Stimulated activated effector memory CD8-positive, alpha-beta T cell treated with anti-CD3 and anti-CD28 coated beads, Interleukin-12 subunit alpha, Interleukin-12 subunit beta, amount 100 ng/mL, for 72 hours (primary cell): Measurements from ENCODE around the gene PPP1R9B.

Source experiments
- ATAC-seq: fragments of 150-1000 bp; cut with Tn5 transposase; 2 replicates; pipeline ENCODE4 v1.10.0; 2021
- DNase-seq, 2 donors: peaks; one replicate each; pipeline ENCODE4 v3.0.0; 2021 to 2022; ENCODE audit warnings: low spot score in 2 of 2
- H3K27ac Mint-ChIP-seq: one replicate; pipeline ENCODE4 v1.8.0; 2022; ENCODE audit warnings: mild to moderate bottlenecking, mixed read lengths
- H3K36me3 Mint-ChIP-seq: one replicate; pipeline ENCODE4 v1.8.0; 2022; ENCODE audit warnings: mild to moderate bottlenecking, mixed read lengths
- H3K4me1 Mint-ChIP-seq: one replicate; pipeline ENCODE4 v1.8.0; 2022; ENCODE audit warnings: mixed read lengths
- H3K4me3 Mint-ChIP-seq: one replicate; pipeline ENCODE4 v1.8.0; 2022; ENCODE audit warnings: mild to moderate bottlenecking, mixed read lengths
- H3K9me3 Mint-ChIP-seq: one replicate; pipeline ENCODE4 v1.8.0; 2022; ENCODE audit warnings: mixed read lengths

PPP1R9B gene

GRCh38 chr17:50155115-50155819, 4.8 kb upstream of the PPP1R9B start:
- no peak for ATAC-seq
- H3K4me3 Mint-ChIP-seq, result no peak overlapping the region
- H3K36me3 Mint-ChIP-seq, result peaks cover 13% of the 10 kb centered on the region
- peak overlapping the region; percentile 60 for H3K27ac Mint-ChIP-seq
- peaks cover 15% of the 10 kb centered on the region for H3K4me1 Mint-ChIP-seq
- no peaks in the 10 kb centered on the region for H3K9me3 Mint-ChIP-seq
- DNase-seq, result no peak

GRCh38 chr17:50154604-50155003, 4.1 kb upstream of the PPP1R9B start:
- no peak for DNase-seq
- peak overlapping the region; percentile 60 for H3K27ac Mint-ChIP-seq
- no peaks in the 10 kb centered on the region for H3K9me3 Mint-ChIP-seq
- H3K4me3 Mint-ChIP-seq, result no peak overlapping the region
- ATAC-seq, result no peak
- H3K4me1 Mint-ChIP-seq, result peaks cover 15% of the 10 kb centered on the region
- H3K36me3 Mint-ChIP-seq, result peaks cover 13% of the 10 kb centered on the region

GRCh38 chr17:50153650-50154575, 3.4 kb upstream of the PPP1R9B start:
- Mint-ChIP-seq H3K27ac (peak overlapping the region; percentile 52), H3K4me3 (no peak overlapping the region), H3K9me3 (no peaks in the 10 kb centered on the region), H3K4me1 (peaks cover 15% of the 10 kb centered on the region), H3K36me3 (peaks cover 19% of the 10 kb centered on the region)
- DNase-seq (no peak), ATAC-seq (no peak)

- Mint-ChIP-seq H3K9me3 (no peaks in the 10 kb centered on the region), H3K4me1 (peaks cover 15% of the 10 kb centered on the region), H3K4me3 (peak overlapping the region; percentile 97), H3K36me3 (peaks cover 30% of the 10 kb centered on the region), H3K27ac (peak overlapping the region; percentile 88)
- ATAC-seq (no peak), DNase-seq (no peak)
Measured at GRCh38 chr17:50152736-50153135, 2.3 kb upstream of the PPP1R9B start.

DNA sequence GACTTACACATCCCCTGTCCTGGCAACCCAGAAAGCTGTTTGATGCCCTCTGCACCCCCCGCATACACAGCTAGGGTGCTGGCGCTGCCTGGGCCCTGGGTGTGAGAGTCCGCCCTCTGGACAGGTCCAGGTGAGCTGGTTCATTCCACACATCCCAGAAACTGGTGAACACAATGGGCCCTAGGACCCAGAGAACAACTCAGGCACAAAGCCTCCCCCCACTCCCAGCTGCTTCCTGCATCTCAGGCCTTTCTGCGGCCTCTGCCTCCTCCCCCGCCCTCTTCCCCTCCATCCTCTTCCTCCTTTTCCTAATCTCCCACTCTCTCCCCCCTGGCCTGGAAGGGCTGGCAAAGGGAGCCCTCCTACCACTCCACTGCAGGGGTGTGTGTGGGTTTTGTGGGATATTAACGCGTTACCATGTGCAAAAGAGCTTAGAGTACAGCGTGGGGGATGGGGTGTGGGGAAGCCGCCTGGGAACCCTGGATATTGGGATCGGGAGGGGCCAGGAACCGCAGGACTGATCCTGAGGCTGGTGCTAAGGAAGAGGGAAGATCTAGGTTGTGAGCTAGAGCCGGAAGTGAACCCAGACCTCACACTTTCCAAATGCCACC, 1.6 kb upstream of the PPP1R9B start:
- peak overlapping the region; percentile 97 for H3K4me3 Mint-ChIP-seq
- peaks cover 22% of the 10 kb centered on the region for H3K4me1 Mint-ChIP-seq
- H3K27ac Mint-ChIP-seq, result peak overlapping the region; percentile 88
- no peaks in the 10 kb centered on the region for H3K9me3 Mint-ChIP-seq
- peak; percentile 14 for ATAC-seq
- H3K36me3 Mint-ChIP-seq, result peaks cover 37% of the 10 kb centered on the region
- DNase-seq, result peak in 1 of 2 donors; percentile 79

DNA sequence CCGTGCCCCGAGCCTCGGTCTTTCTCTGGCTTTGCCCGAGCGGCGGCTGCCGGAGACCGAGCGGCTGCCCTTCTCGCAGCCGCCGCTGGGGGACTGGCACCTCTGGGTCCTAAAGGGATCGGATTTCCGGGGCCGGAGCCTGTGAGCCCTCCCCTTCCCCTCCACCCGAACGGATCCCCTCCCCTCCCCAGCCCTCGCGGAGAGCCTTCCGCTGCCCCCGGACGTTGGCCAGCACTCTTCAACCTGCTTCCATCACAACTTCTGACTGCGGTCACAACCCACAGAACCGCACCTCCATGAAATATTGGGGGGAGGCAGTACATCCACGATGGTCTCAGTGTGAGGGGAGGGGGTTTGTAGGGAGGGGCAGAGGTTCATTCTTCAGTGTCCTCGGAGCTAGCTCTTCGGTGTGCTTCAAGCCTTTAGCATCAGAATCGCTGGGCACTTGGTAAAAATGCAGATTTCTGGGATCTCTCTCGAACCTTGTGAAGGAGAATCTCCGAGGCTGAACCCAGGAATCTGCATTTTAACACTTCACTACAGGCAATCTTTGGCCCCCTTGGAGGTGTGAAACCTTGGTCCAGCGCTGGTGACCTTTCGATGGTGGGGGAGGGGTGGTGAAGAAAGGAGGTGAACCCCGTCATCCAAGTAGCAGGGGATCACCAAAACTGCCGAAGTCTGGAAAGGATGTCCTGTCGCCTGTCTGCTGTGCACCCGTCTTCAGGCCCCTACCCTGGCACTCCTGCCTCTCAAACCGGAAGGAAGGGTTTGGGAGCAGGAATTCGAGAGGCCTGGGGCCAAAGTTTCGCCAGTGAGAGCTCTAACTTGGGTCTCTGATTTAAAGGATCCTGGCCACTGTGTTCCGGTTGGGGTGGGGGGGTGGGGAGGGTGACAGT, 812 bp upstream of the PPP1R9B start:
- Mint-ChIP-seq H3K27ac (peak overlapping the region; percentile 88), H3K36me3 (peaks cover 44% of the 10 kb centered on the region), H3K4me3 (peak overlapping the region; percentile 97), H3K9me3 (no peaks in the 10 kb centered on the region), H3K4me1 (peaks cover 30% of the 10 kb centered on the region)
- DNase-seq, result peak; percentile 76 to 91
- peak; percentile 79 for ATAC-seq

GRCh38 chr17:50149417-50150353, 792 bp downstream of the PPP1R9B start:
- H3K4me1 Mint-ChIP-seq, result peaks cover 41% of the 10 kb centered on the region
- peak overlapping the region; percentile 96 for H3K27ac Mint-ChIP-seq
- H3K36me3 Mint-ChIP-seq, result peaks cover 58% of the 10 kb centered on the region
- peak; percentile 2 for ATAC-seq
- DNase-seq, result peak; percentile 46 to 76
- no peaks in the 10 kb centered on the region for H3K9me3 Mint-ChIP-seq
- H3K4me3 Mint-ChIP-seq, result peak overlapping the region; percentile 97

DNA sequence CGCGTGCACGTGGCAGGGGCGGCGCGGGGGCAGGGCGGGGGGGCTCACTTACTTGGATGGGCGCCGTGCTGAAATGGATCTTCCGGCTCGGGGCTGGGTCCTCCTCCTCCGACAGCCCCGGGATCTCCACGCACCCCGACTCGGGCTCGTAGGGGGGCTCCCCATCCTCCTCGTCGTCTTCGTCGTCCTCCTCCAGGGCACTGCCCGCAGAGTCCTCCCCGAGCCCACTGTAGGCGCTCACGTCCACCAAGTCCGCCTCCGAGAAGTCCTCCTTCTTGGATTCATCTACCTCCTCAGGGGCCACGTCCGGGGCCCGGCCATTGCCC, 1.4 kb downstream of the PPP1R9B start:
- Mint-ChIP-seq H3K27ac (peak overlapping the region; percentile 96), H3K4me3 (peak overlapping the region; percentile 97), H3K9me3 (no peaks in the 10 kb centered on the region), H3K4me1 (peaks cover 45% of the 10 kb centered on the region), H3K36me3 (peaks cover 64% of the 10 kb centered on the region)
- DNase-seq (no peak), ATAC-seq (no peak)

DNA sequence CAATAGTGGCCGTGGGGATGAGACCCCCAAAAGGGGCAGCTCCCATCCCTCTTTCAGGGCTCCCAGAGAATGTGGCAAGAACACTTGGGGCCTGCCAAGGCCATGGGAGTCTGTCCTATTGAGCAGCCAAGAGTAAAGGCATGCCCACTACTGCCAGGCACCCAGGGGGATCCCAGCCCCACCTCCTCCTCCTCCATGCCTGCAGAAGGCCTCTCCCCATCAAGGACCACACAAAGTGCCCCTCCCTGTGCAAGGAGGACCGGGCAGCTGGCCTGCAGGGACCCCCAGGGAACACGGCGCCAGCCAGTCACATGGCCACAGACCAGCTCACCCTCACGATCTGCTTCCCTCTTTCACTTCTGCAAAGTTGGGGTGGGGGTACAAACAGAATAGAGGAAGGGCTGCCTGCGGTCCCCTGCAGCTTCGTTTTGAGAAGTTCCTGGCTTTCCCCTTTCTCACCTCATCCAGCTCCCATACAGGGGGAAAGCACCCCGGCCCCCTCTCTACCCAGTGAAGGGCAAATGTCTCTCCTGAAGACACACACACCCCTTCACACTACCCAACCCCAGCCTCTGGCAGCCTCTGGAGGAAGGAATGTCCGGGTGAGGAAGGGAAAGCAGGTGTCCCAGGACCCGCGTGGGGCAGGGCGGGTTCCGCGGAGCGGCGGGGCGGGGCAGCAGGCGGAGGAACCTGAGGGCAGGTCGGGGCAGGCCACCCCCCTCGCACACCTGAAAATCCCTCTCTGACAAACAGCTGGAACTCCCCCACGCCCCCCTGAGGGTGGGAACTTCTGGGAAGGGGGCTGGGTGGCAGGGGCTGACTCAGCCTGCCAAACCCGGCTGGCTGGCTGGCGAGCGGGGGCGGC, 2.0 kb downstream of the PPP1R9B start:
- Mint-ChIP-seq H3K36me3 (peaks cover 70% of the 10 kb centered on the region), H3K9me3 (no peaks in the 10 kb centered on the region), H3K4me1 (peaks cover 51% of the 10 kb centered on the region), H3K27ac (peak overlapping the region; percentile 96), H3K4me3 (peak overlapping the region; percentile 97)
- peak; percentile 35 for ATAC-seq
- DNase-seq, result peak; percentile 59 to 88

- H3K4me3 Mint-ChIP-seq, result peak overlapping the region; percentile 97
- peaks cover 77% of the 10 kb centered on the region for H3K36me3 Mint-ChIP-seq
- peaks cover 57% of the 10 kb centered on the region for H3K4me1 Mint-ChIP-seq
- peak overlapping the region; percentile 96 for H3K27ac Mint-ChIP-seq
- no peaks in the 10 kb centered on the region for H3K9me3 Mint-ChIP-seq
- ATAC-seq, result no peak
- no peak for DNase-seq
Measured at GRCh38 chr17:50147841-50148225, 2.6 kb downstream of the PPP1R9B start.

GRCh38 chr17:50146927-50147665, 3.4 kb downstream of the PPP1R9B start:
- H3K36me3 Mint-ChIP-seq, result peaks cover 84% of the 10 kb centered on the region
- ATAC-seq (no peak), DNase-seq (no peak)
- peaks cover 60% of the 10 kb centered on the region for H3K4me1 Mint-ChIP-seq
- peak overlapping the region; percentile 96 for H3K27ac Mint-ChIP-seq
- H3K9me3 Mint-ChIP-seq, result no peaks in the 10 kb centered on the region
- H3K4me3 Mint-ChIP-seq, result peak overlapping the region; percentile 97

DNA sequence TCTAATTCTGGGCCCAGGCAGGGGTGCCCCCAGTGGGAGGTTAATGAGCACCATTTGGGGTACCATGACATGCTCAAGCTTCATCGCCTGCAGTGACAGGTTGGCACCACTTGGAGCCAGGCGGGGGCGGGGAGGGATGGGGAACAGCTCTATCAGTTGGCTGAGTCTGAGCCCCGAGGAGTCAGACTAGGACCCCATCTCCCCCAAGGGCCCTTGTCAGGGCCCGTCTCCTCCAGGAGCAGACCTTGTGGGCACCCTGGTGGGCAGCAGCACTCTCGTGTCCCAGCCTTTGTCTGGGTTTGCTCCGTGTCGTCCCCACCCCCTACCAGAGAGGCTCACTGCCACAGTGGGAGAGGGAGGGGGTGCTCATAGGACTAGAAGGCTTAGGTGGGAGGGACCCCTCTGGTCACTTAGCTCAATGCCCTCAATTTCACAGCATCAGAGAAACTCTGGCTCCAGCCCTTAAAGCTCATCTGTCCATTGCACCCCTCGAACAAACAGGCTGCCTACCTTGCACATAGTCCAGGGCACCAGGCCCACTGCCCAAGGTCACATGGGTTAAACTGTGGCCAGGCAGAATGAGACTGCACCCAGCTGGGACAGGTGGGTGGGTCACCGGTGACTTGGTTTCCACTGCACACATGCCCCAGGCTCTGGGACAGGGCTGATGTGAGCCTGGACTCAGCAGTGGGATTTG, 4.1 kb downstream of the PPP1R9B start:
- DNase-seq, result no peak
- no peak for ATAC-seq
- H3K9me3 Mint-ChIP-seq, result no peaks in the 10 kb centered on the region
- peaks cover 87% of the 10 kb centered on the region for H3K36me3 Mint-ChIP-seq
- H3K4me3 Mint-ChIP-seq, result peak overlapping the region; percentile 97
- peaks cover 64% of the 10 kb centered on the region for H3K4me1 Mint-ChIP-seq
- H3K27ac Mint-ChIP-seq, result peak overlapping the region; percentile 96
